GM19324 (cell line): ENCODE results near the gene ARHGEF1.

Source experiments
- ATAC-seq: cut with Tn5 transposase; IDR thresholded peaks from one replicate; pipeline ENCODE4 v1.9.1; 2021; ENCODE audit warnings: mild to moderate bottlenecking, moderate library complexity; ENCODE audit not compliant: unreplicated experiment, low FRiP score

The ARHGEF1 gene

DNA sequence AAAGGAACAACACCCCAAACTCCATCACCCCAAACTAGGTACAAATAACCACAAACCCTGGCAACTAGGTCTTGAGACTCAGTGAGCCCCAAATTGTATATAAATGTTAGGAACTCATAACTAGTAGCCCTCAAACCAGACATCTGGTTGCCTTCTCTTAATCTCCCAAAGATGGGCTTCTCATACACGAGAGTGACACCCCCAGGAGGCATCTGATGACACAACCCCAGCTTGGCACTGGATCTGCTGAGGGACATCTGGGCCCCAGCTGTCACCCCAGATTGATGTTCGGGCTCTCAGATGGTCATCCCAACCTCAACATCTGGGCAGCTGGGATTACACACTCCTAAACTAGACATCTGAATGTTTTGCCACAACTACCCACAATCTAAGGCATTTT lies 61.4 kb downstream of the ARHGEF1 start:
- ATAC-seq: no peak

DNA sequence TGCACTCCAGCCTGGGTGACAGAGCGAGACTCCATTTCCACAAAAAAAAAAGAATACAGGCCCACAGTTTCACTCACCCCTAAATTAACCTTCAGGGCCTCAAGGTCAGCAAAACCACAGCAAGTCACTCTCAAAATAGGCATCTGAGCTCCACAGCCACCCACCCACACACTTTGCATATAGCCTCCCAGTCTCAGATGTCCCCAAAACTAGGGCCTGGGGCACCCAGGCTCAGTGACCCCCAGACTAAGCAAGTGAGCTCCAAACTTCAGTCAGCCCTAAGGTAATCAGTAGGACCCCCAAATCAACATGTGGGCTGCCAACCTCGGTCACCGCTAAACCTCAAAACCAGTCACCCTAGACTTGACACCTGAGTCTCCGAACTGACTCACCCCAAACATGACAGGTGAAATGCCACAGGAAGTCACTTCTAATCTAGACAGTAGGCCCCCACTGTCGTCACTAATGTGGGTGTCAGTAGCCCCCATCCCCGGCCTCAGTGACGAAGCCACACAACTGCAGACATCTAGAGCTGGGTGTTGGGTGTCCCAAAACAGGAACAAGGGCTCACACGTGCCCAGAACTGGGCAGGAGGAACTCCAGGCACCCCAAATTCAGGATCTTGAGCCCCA lies 62.3 kb downstream of the ARHGEF1 start:
- peak; percentile 83 for ATAC-seq

DNA sequence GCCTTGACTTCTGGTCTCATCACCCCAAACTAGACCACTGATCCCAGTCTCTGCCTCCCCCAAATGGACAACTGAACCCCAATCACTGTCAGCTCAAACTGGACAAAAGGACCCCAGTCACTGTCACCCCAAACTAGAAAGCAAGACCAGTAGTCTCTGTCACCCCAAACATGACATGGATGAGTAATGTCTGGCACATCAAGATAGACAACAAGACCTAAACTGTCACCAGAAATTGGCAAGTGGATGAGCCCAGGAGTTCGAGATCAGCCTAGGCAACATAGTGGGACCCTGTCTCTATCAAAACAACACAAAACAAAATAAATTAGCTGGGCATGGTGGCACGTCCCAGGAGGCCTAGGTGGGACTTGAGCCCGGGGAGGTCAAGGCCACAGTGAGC lies 64.1 kb downstream of the ARHGEF1 start:
- ATAC-seq: no peak

DNA sequence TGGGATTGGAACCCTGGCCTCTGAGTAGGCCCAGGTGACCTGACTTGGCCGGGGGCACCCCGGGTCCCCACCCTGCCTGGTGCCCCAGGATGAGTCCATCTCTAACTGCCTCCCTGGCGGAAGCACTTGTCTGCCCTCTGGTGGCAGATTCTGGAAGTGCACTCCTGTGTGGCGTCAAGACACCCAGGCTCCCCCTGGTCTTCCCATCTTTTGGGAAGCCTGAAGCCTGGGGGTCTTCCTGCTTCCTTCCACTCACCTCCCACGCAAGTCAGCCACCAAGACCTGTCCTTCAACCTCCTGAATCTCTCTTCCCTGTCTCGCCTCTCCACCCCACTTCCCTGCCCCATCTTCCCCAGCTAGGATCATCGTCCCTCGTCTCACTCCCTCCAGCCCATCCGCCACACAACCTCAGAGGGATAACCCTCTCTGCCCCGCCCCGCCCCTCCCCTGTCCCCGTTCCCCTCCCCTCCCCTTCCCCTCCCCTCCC lies 68.7 kb downstream of the ARHGEF1 start:
- no peak for ATAC-seq

DNA sequence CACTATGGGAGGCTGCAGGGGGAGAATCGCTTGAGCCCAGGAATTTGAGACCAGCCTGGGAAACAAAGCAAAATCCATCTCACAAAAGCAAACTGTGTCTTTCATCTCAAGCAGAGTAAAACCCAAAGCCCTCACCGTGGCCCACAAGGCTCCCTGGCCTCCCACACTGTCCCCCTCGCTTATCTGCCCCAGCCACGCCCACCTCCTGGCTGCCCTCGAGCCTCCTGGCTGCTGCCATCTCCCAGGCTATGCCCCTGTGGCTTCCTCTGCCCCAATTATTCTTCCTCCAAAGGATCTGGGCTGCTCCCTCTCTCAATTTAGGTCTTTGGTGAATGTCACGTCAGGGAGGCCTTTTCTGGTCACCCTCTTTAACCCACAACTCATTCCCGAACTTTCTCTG lies 72.5 kb downstream of the ARHGEF1 start:
- no peak for ATAC-seq

DNA sequence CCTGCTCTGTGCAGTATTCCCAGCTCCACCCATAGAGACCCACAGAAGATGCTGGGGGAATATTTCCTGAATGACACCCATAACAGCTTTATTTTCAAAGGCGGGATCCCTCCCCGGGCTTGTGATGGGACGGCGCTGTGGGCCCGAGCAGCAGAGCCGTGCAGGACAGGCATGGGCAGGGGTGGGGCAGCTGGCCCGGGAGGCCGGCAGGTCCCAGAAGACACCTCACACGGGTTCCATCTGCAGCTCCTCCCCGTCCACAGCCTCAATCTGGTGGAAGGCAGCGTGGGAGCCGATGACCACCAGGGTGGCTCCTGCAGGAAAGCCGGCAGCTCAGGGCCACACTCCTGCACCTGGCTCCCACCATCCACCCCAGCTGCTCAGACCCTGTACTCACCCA lies 73.6 kb downstream of the ARHGEF1 start:
- ATAC-seq: no peak
